ENCODE results near the gene COL1A1.

DNA sequence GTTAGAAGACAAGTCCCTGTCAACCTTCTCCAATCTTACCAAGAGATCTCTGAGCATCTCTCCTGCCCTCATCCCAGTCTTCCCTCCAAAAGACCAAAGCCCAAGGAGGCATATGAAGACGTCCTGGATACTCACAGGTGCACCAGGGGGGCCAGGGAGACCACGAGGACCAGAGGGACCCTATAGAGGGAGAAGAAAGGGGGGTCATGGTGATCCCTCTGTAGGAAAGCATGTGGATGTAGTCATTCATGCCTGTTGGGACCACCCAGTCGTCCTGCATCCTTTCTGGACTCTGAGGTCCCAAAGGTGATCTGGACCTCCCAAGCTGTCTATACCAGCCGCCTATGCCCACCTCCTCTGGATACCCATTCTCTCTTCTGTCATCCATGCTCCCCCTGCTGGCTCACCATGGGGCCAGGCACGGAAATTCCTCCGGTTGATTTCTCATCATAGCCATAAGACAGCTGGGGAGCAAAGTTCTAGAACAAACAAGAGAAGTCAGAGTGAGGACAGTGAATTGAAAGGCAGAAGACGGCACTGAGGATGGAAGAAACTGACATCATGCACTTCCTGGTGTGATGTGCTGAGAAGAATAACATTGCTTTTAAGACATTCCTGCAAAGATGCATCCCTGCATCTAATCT is 3.3 kb downstream of the COL1A1 start:
- TF ChIP-seq EZH2phosphoT487 (IDR thresholded peaks at IDR 0.05; ENCODE audit: insufficient read depth, low read depth) = no peak
- no peak for TF ChIP-seq EZH2 (IDR thresholded peaks at IDR 0.05; ENCODE audit: insufficient read depth, poor library complexity, severe bottlenecking)
